A673 (cell line): ENCODE results near the gene PSORS1C1. TPM values are rescaled to one million over a fixed set of nuclear protein-coding genes. Genes with fewer than 3 reads are reported as not detected.

ENCODE experiments used
- BruUV-seq: library from RNA; stranded (reverse); fragments of 400-500 nt; replicated peaks from 2 replicates; lab custom pipeline; 2021; lab: Mats Ljungman, UMichigan
- CTCF ChIA-PET: fragments of 300-600 bp; sonication (Branson Sonifier 250); formaldehyde crosslinking; loops from one replicate; lab custom pipeline; 2022; ENCODE audit warnings: antibody characterized with exemption; lab: Charles Lee
- POLR2A ChIA-PET: fragments of 300-600 bp; sonication (Branson Sonifier 250); formaldehyde crosslinking; loops from one replicate; lab custom pipeline; 2022; ENCODE audit warnings: antibody characterized with exemption; ENCODE audit not compliant: low non-redundant PET; lab: Charles Lee
- DNase-seq: peaks from one replicate; pipeline ENCODE4 v3.0.0-alpha.2; 2015; ENCODE audit warnings: low spot score
- H3K27ac ChIP-seq: fragments of 200-600 bp; sonication (generic); 2 replicates; pipeline ENCODE4 v1.5.1; 2016; ENCODE audit warnings: mixed run types, low read depth, mild to moderate bottlenecking, mixed read lengths, antibody characterized with exemption, low read length; ENCODE audit not compliant: poor library complexity, severe bottlenecking
- H3K27me3 ChIP-seq: fragments of 200-600 bp; sonication (generic); replicated peaks from 2 replicates; pipeline ENCODE4 v1.6.1; 2017; ENCODE audit warnings: mixed run types, low read depth, mild to moderate bottlenecking, mixed read lengths, antibody characterized with exemption, low read length; ENCODE audit not compliant: insufficient read depth, poor library complexity
- H3K36me3 ChIP-seq: fragments of 200-600 bp; sonication (generic); 2 replicates; pipeline ENCODE4 v1.6.1; 2016; ENCODE audit warnings: mixed run types, mild to moderate bottlenecking, mixed read lengths, antibody characterized with exemption, low read length; ENCODE audit not compliant: insufficient read depth, poor library complexity, severe bottlenecking
- H3K4me1 ChIP-seq: fragments of 200-600 bp; sonication (generic); 2 replicates; pipeline ENCODE4 v1.6.1; 2017; ENCODE audit warnings: mixed run types, mild to moderate bottlenecking, mixed read lengths, antibody characterized with exemption, low read length; ENCODE audit not compliant: insufficient read depth, poor library complexity, severe bottlenecking
- H3K4me3 ChIP-seq: fragments of 200-600 bp; sonication (generic); 2 replicates; pipeline ENCODE4 v1.5.1; 2016; ENCODE audit warnings: low read depth, mixed run types, mild to moderate bottlenecking, mixed read lengths, low read length; ENCODE audit not compliant: poor library complexity, severe bottlenecking
- H3K9me3 ChIP-seq: fragments of 200-600 bp; sonication (generic); 2 replicates; pipeline ENCODE4 v1.6.1; 2016; ENCODE audit warnings: mixed run types, low read depth, mild to moderate bottlenecking, mixed read lengths, antibody characterized with exemption, low read length; ENCODE audit not compliant: poor library complexity, severe bottlenecking
- CTCF ChIP-seq: fragments of 300-800, 200-600 bp; sonication (generic); conservative IDR thresholded peaks from 2 replicates; pipeline ENCODE4 v1.5.1; 2017; ENCODE audit warnings: low read depth, mild to moderate bottlenecking, antibody characterized with exemption, low read length, moderate library complexity, mixed read lengths
- EZH2 ChIP-seq: fragments of 200-600 bp; sonication (generic); IDR thresholded peaks from 2 replicates; pipeline ENCODE4 v1.6.1; 2017; ENCODE audit warnings: borderline replicate concordance, low read depth, mild to moderate bottlenecking, mixed read lengths, antibody characterized with exemption, low read length; ENCODE audit not compliant: poor library complexity, severe bottlenecking
- intact Hi-C: fragments of 100-400 bp; cut with micrococcal nuclease; formaldehyde crosslinking; loops from one replicate; pipeline ENCODE4 v1.10.0; 2022; ENCODE audit not compliant: unreplicated experiment
- total RNA-seq: library from RNA; stranded (reverse); gene quantifications from 2 replicates; pipeline ENCODE4 v1.2.3, GENCODE V29; 2021

Gene PSORS1C1
- total RNA-seq, 1 experiment from 2014 or later = not detected

GRCh38 chr6:31129130-31129529 lies 14.5 kb downstream of the PSORS1C1 start:
- BruUV-seq = no TSS peak
- Histone ChIP-seq H3K4me3 (no peak overlapping the region), H3K4me1 (peaks cover 16% of the 10 kb centered on the region), H3K36me3 (no peaks in the 10 kb centered on the region), H3K9me3 (no peaks in the 10 kb centered on the region), H3K27ac (no peak overlapping the region), H3K27me3 (no peaks in the 10 kb centered on the region)
- TF ChIP-seq EZH2 (no peak), CTCF (no peak)
- intact Hi-C loops = no loop called here
- ChIA-PET CTCF (interaction anchor here (0.6 to 1.6 kb wide), 2 partner anchors 8 to 42 kb away, joined by 3 to 6 read pairs; no protein-coding TSS in a partner anchor), POLR2A (interaction anchor here (0.5 to 0.7 kb wide), 2 partner anchors 12 to 18 kb away, joined by 3 to 4 read pairs; no protein-coding TSS in a partner anchor)
- DNase-seq = no peak

DNA sequence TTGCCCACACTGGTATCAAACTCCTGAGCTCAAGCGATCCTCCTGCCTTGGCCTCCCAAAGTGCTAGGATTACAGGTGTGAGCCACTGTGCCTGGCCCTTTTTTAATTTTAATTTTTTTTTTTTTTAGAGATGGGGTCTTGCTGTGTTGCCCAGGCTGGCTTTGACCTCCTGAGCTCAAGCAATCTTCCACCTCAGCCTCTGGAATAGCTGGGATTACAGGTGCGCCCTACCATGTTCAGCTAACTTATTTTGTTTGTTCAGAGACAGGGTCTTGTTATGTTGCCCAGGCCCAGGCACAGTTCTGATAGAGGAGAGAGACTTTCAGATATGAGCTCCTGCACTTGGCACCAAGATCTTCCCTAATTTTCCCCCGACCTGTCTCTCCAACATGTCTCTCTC lies 16.2 kb downstream of the PSORS1C1 start:
- ChIA-PET CTCF (interaction anchor here (0.5 kb wide), 1 partner anchor 395 kb away, joined by 4 read pairs; no protein-coding TSS in a partner anchor), POLR2A (no interaction called here)
- Histone ChIP-seq H3K9me3 (no peaks in the 10 kb centered on the region), H3K4me3 (no peak overlapping the region), H3K4me1 (peaks cover 8% of the 10 kb centered on the region), H3K27ac (no peak overlapping the region), H3K36me3 (no peaks in the 10 kb centered on the region), H3K27me3 (no peaks in the 10 kb centered on the region)
- no peak for DNase-seq
- intact Hi-C loops = no loop called here
- BruUV-seq = no TSS peak
- TF ChIP-seq EZH2 (no peak), CTCF (no peak)

- no peaks in the 10 kb centered on the region for H3K9me3 ChIP-seq
- POLR2A ChIA-PET = no interaction called here
- peaks cover 7% of the 10 kb centered on the region for H3K4me1 ChIP-seq
- CTCF ChIA-PET = interaction anchor here (0.6 to 1.3 kb wide), 2 partner anchors 27 to 249 kb away, joined by 3 read pairs; partner anchors contain the start of gene TCF19
- H3K36me3 ChIP-seq = no peaks in the 10 kb centered on the region
- no peak overlapping the region for H3K4me3 ChIP-seq
- H3K27me3 ChIP-seq = no peaks in the 10 kb centered on the region
- H3K27ac ChIP-seq = no peak overlapping the region
- intact Hi-C loops = no loop called here
- no TSS peak for BruUV-seq
- TF ChIP-seq CTCF = no peak
- no peak for TF ChIP-seq EZH2
- DNase-seq = no peak
Measured at GRCh38 chr6:31131595-31131994, 17.0 kb downstream of the PSORS1C1 start.
